Measurements from ENCODE around the gene EVC2. TPM values are rescaled to one million over a fixed set of nuclear protein-coding genes. Genes with fewer than 3 reads are reported as not detected.

EVC2 gene
- total and polyA plus RNA-seq, 9 of the 15 experiments (the other 6 are each of a cell fraction or from before 2014, with no cell fraction given): 0.03 to 0.55 (median 0.38) TPM; not detected in 1

GRCh38 chr4:5543681-5544080 lies 164.7 kb downstream of the EVC2 start (continued):
- no peak for TF ChIP-seq PREB (CRISPR knock-in tag; IDR thresholded peaks at IDR 0.05)
- no peak for TF ChIP-seq TOE1 (IDR thresholded peaks at IDR 0.05; ENCODE audit: borderline replicate concordance)
- no peak for TF ChIP-seq TOE1 (CRISPR knock-in tag; IDR thresholded peaks at IDR 0.05; ENCODE audit: borderline replicate concordance, low read depth)
- no peak for TF ChIP-seq ZNF24 (IDR thresholded peaks at IDR 0.05)
- TF ChIP-seq TFAP4 (CRISPR knock-in tag; IDR thresholded peaks at IDR 0.05; ENCODE audit: borderline replicate concordance): no peak
- TF ChIP-seq BRF1 (IDR thresholded peaks at IDR 0.05; ENCODE audit: borderline replicate concordance, extremely low read depth, insufficient read length): no peak
- no peak for TF ChIP-seq DEAF1 (CRISPR knock-in tag; IDR thresholded peaks at IDR 0.05)
- TF ChIP-seq NFXL1 (CRISPR knock-in tag; IDR thresholded peaks at IDR 0.05): no peak
